Activated CD8-positive, alpha-beta T cell treated with anti-CD3 and anti-CD28 coated beads, Interleukin-2, amount 10 ng/mL, durations not matched to agents 7 days and 5 days (primary cell): ENCODE measurements around the gene ACO2. TPM values are rescaled to one million over a fixed set of nuclear protein-coding genes. Genes with fewer than 3 reads are reported as not detected.
A peak's percentile ranks its signal among the peaks of the same experiment; 100 is the strongest.

Experiments
- ATAC-seq: fragments of 150-1000 bp; cut with Tn5 transposase; one replicate; pipeline ENCODE4 v1.10.0; 2021; ENCODE audit warnings: moderate library complexity
- CTCF ChIA-PET: fragments of 350-600 bp; sonication (Branson Sonifier 250); formaldehyde crosslinking; loops from one replicate; lab custom pipeline; 2021; ENCODE audit warnings: antibody characterized with exemption; lab: Charles Lee
- POLR2A ChIA-PET: fragments of 350-600 bp; sonication (Branson Sonifier 250); formaldehyde crosslinking; loops from one replicate; lab custom pipeline; 2021; ENCODE audit warnings: antibody characterized with exemption; lab: Charles Lee
- DNase-seq: peaks from one replicate; pipeline ENCODE4 v3.0.0-alpha.2; 2020
- H3K27ac Mint-ChIP-seq: one replicate; pipeline ENCODE4 v1.8.0; 2021; ENCODE audit warnings: mild to moderate bottlenecking, mixed read lengths
- H3K27me3 Mint-ChIP-seq: one replicate; pipeline ENCODE4 v1.8.0; 2021; ENCODE audit warnings: low read depth, mixed read lengths
- H3K36me3 Mint-ChIP-seq: one replicate; pipeline ENCODE4 v1.8.0; 2021; ENCODE audit warnings: low read depth, mixed read lengths
- H3K4me1 Mint-ChIP-seq: one replicate; pipeline ENCODE4 v1.8.0; 2021; ENCODE audit warnings: low read depth, mixed read lengths
- H3K4me3 Mint-ChIP-seq: one replicate; pipeline ENCODE4 v1.8.0; 2021; ENCODE audit warnings: mild to moderate bottlenecking, mixed read lengths
- H3K9me3 Mint-ChIP-seq: one replicate; pipeline ENCODE4 v1.8.0; 2022; ENCODE audit warnings: mixed read lengths; ENCODE audit not compliant: insufficient read depth
- total RNA-seq, 2 experiments: library from RNA; stranded (reverse); gene quantifications; one replicate each; pipeline ENCODE4 v1.2.3, GENCODE V29; 2021

Gene ACO2
- total RNA-seq, 2 experiments from 2014 or later: 91.8 to 97.1 TPM

DNA sequence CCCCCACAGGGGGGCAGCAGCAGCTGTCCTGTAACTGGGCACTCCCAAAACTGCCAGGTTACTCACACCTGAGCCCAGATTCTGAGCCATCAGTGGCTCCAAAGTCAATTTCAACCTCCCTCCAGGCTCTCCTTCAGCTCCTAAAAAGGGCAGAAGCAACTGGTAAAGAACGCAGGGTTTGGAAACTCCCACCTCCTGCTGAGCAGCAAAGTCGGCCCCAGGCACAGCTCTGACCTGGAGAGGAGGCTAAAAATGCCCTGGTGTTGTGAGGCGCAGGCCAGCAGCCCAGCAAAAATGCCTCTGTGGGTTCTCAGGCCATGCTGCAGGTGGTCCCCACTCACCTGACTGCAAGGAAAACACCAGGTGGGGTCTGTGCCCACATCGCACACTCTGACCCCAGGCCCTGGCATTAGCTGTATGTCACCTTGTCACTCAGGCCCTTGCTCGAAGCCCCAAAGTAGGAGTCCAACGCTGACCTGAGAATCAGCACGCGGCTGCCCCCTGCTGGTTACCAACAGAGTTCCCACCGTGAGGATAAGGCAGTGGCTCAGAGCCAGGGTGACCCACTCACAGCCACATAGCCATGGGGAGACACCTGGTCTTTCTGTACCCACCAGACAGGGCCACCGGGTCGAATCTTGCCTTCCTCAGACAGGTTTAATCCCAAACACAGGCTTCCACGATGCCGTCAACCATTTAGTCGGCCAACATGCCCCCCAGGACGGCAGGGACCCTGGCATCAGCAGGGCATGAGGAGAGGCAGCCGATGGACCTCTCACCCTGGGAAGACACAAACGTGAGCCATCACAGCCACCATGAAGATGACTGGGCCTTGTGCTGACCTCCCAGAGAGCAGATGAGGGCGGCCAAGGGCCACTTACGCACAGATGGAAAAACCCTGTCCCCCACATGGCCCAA is 64.2 kb downstream of the ACO2 start:
- Mint-ChIP-seq H3K36me3 (peaks cover 20% of the 10 kb centered on the region), H3K27ac (no peak overlapping the region), H3K4me1 (no peaks in the 10 kb centered on the region), H3K27me3 (no peaks in the 10 kb centered on the region), H3K4me3 (no peak overlapping the region), H3K9me3 (no peaks in the 10 kb centered on the region)
- DNase-seq: peak; percentile 80
- ChIA-PET POLR2A (interaction anchor here (0.7 to 1.2 kb wide), 2 partner anchors 87 to 91 kb away, joined by 3 read pairs; partner anchors contain the start of gene TOB2), CTCF (interaction anchor here (0.8 to 2.4 kb wide), 13 partner anchors 8 to 555 kb away, joined by 3 to 19 read pairs (median 4); partner anchors contain the start of genes ACO2, PHF5A, PMM1 and POLR3H)
- peak; percentile 75 for ATAC-seq

DNA sequence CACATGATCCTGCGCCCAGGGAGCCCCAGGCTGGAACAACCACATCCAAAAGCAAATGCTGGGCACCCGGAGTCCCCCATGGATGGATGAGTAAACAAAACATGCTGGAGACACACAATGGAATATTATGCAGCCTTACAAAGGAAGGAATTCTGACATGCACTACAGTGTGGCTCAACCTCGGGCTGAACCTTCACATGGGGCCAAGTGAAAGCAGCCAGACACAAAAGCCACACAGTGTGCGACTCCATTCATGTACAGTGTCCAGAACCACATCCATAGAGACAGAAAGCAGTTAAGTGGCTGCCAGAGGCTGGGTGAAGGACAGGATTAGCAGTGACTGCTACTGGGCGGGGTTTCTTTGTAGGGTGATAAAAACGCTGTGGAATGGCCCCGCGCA is 65.3 kb downstream of the ACO2 start:
- ChIA-PET CTCF (no interaction called here), POLR2A (no interaction called here)
- Mint-ChIP-seq H3K27me3 (no peaks in the 10 kb centered on the region), H3K4me3 (no peak overlapping the region), H3K4me1 (no peaks in the 10 kb centered on the region), H3K9me3 (no peaks in the 10 kb centered on the region), H3K27ac (peak overlapping the region; percentile 39), H3K36me3 (peaks cover 14% of the 10 kb centered on the region)
- ATAC-seq (no peak), DNase-seq (no peak)

DNA sequence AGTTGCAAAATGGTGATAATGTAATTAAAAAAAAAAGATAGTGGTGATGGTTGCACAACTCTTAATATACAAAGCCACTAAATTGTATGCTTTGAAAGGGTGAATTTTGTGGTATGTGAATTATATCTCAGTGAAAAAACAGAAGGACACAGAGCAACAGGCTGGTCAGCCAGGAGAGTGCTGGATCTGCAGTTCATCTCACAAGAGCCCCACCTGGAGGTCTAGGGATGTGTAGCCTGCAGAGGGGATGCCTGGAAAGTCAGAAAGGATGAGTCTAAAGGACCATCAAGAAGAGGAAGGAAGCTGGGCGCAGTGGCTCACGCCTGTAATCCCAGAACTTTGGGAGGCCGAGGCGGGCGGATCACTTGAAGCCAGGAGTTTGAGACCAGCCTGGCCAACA is 66.3 kb downstream of the ACO2 start:
- Mint-ChIP-seq H3K4me1 (peaks cover 2% of the 10 kb centered on the region), H3K27ac (no peak overlapping the region), H3K9me3 (no peaks in the 10 kb centered on the region), H3K4me3 (no peak overlapping the region), H3K36me3 (peaks cover 23% of the 10 kb centered on the region), H3K27me3 (no peaks in the 10 kb centered on the region)
- POLR2A ChIA-PET: no interaction called here
- CTCF ChIA-PET: interaction anchor here (1.1 to 1.3 kb wide), 2 partner anchors 8 to 9 kb away, joined by 3 to 4 read pairs; partner anchors contain the start of gene POLR3H
- no peak for DNase-seq
- no peak for ATAC-seq

DNA sequence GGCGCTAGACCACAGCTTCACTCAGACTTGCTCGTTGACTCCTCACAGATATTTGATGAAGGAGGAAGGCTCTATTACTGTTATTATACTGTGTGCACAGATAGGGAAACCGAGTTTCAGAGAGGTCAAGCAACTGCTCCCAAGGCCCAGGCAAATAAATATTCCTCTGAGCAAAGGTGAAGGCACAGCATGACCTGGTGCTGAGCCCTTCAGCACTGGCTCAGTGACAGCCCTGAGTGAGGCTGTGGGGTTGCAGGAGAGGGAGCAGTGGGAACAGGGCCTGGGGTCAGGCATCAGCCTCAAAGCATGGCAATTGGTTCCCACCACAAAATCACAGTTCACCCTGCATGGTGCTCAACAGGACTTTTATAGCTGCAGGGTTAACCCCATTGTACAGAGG is 68.3 kb downstream of the ACO2 start:
- CTCF ChIA-PET: interaction anchor here (1.2 kb wide), 1 partner anchor 12 kb away, joined by 3 read pairs; no protein-coding TSS in a partner anchor
- Mint-ChIP-seq H3K27me3 (no peaks in the 10 kb centered on the region), H3K27ac (no peak overlapping the region), H3K4me1 (peaks cover 12% of the 10 kb centered on the region), H3K9me3 (no peaks in the 10 kb centered on the region), H3K4me3 (no peak overlapping the region), H3K36me3 (peaks cover 23% of the 10 kb centered on the region)
- POLR2A ChIA-PET: no interaction called here
- DNase-seq: no peak
- ATAC-seq: no peak

- CTCF ChIA-PET: no interaction called here
- Mint-ChIP-seq H3K4me3 (no peak overlapping the region), H3K27me3 (no peaks in the 10 kb centered on the region)
Measured at GRCh38 chr22:41538583-41538982, 69.7 kb downstream of the ACO2 start.

GRCh38 chr22:41539146-41540005 is 70.5 kb downstream of the ACO2 start:
- Mint-ChIP-seq H3K27me3 (no peaks in the 10 kb centered on the region), H3K9me3 (no peaks in the 10 kb centered on the region), H3K27ac (no peak overlapping the region), H3K4me3 (no peak overlapping the region), H3K4me1 (peaks cover 24% of the 10 kb centered on the region), H3K36me3 (peaks cover 24% of the 10 kb centered on the region)
- POLR2A ChIA-PET: no interaction called here
- CTCF ChIA-PET: interaction anchor here (1.2 kb wide), 1 partner anchor 13 kb away, joined by 3 read pairs; no protein-coding TSS in a partner anchor
- DNase-seq (no peak), ATAC-seq (no peak)

More at GRCh38 chr22:41538583-41538982, 69.7 kb downstream of the ACO2 start:
- Mint-ChIP-seq H3K27ac (no peak overlapping the region), H3K4me1 (peaks cover 22% of the 10 kb centered on the region), H3K36me3 (peaks cover 22% of the 10 kb centered on the region), H3K9me3 (no peaks in the 10 kb centered on the region)
- DNase-seq (no peak), ATAC-seq (no peak)
- POLR2A ChIA-PET: no interaction called here

GRCh38 chr22:41540006-41540315 is 71.0 kb downstream of the ACO2 start:
- POLR2A ChIA-PET: no interaction called here
- H3K27ac Mint-ChIP-seq: no peak overlapping the region
- CTCF ChIA-PET: interaction anchor here (1.2 kb wide), 1 partner anchor 13 kb away, joined by 3 read pairs; no protein-coding TSS in a partner anchor

GRCh38 chr22:41540365-41540764 is 71.4 kb downstream of the ACO2 start:
- no peak for ATAC-seq
- ChIA-PET POLR2A (no interaction called here), CTCF (interaction anchor here (1.2 kb wide), 1 partner anchor 14 kb away, joined by 3 read pairs; no protein-coding TSS in a partner anchor)
- H3K4me1 Mint-ChIP-seq: peaks cover 34% of the 10 kb centered on the region
- peaks cover 21% of the 10 kb centered on the region for H3K36me3 Mint-ChIP-seq
- no peaks in the 10 kb centered on the region for H3K27me3 Mint-ChIP-seq
- H3K27ac Mint-ChIP-seq: no peak overlapping the region
- H3K9me3 Mint-ChIP-seq: no peaks in the 10 kb centered on the region
- DNase-seq: no peak
- no peak overlapping the region for H3K4me3 Mint-ChIP-seq

More at GRCh38 chr22:41540006-41540315, 71.0 kb downstream of the ACO2 start:
- Mint-ChIP-seq H3K36me3 (peaks cover 24% of the 10 kb centered on the region), H3K4me3 (no peak overlapping the region), H3K4me1 (peaks cover 30% of the 10 kb centered on the region), H3K9me3 (no peaks in the 10 kb centered on the region), H3K27me3 (no peaks in the 10 kb centered on the region)
- no peak for ATAC-seq
- DNase-seq: no peak

GRCh38 chr22:41541484-41541883 is 72.6 kb downstream of the ACO2 start:
- POLR2A ChIA-PET: interaction anchor here (0.6 kb wide), 1 partner anchor 48 kb away, joined by 3 read pairs; the partner anchor contains the start of gene PMM1

DNA sequence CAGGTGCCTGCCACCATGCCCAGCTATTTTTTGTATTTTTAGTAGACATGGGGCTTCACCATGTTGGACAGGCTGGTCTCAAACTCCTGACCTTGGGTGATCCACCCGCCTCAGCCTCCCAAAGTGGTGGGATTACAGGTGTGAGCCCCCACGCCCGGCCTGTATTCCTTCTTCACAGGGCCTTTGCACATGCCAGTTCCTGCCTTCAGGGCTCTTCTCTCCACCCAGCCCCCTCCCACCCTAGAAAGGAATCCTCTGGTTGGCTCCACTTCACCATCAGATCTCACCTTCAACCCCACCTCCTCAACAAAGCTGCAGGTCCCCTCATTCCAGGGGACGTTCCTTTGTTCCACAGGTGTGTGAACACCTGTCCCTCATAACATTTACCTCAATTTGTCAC is 73.3 kb downstream of the ACO2 start:
- Mint-ChIP-seq H3K27ac (peak overlapping the region; percentile 95), H3K27me3 (peaks cover 2% of the 10 kb centered on the region), H3K9me3 (no peaks in the 10 kb centered on the region), H3K36me3 (peaks cover 21% of the 10 kb centered on the region), H3K4me3 (peak overlapping the region; percentile 95), H3K4me1 (peaks cover 34% of the 10 kb centered on the region)
- CTCF ChIA-PET: interaction anchor here (1.0 to 2.1 kb wide), 2 partner anchors 10 to 15 kb away, joined by 5 to 13 read pairs; no protein-coding TSS in a partner anchor
- no peak for ATAC-seq
- POLR2A ChIA-PET: no interaction called here
- DNase-seq: no peak

More at GRCh38 chr22:41541484-41541883, 72.6 kb downstream of the ACO2 start:
- Mint-ChIP-seq H3K27me3 (peaks cover 2% of the 10 kb centered on the region), H3K4me1 (peaks cover 34% of the 10 kb centered on the region), H3K36me3 (peaks cover 21% of the 10 kb centered on the region), H3K27ac (peak overlapping the region; percentile 43), H3K9me3 (no peaks in the 10 kb centered on the region), H3K4me3 (no peak overlapping the region)
- ATAC-seq: no peak
- DNase-seq: no peak
- CTCF ChIA-PET: interaction anchor here (0.9 to 1.2 kb wide), 3 partner anchors 9 to 138 kb away, joined by 3 to 5 read pairs (median 3); no protein-coding TSS in a partner anchor
